PC-9 (cell line): ENCODE results near the gene TDRKH.

ENCODE experiments used
- EZH2 ChIP-seq: fragments of 200-600 bp; sonication (generic); IDR thresholded peaks from 2 replicates; pipeline ENCODE4 v1.8.0; 2017; ENCODE audit warnings: antibody characterized with exemption, low read depth
- TF ChIP-seq, protein P1 (sequence below): fragments of 200-600 bp; sonication (generic); conservative IDR thresholded peaks from 2 replicates; pipeline ENCODE4 v1.6.1; 2017; ENCODE audit warnings: mixed run types, antibody characterized with exemption, mild to moderate bottlenecking, moderate library complexity

DNA sequence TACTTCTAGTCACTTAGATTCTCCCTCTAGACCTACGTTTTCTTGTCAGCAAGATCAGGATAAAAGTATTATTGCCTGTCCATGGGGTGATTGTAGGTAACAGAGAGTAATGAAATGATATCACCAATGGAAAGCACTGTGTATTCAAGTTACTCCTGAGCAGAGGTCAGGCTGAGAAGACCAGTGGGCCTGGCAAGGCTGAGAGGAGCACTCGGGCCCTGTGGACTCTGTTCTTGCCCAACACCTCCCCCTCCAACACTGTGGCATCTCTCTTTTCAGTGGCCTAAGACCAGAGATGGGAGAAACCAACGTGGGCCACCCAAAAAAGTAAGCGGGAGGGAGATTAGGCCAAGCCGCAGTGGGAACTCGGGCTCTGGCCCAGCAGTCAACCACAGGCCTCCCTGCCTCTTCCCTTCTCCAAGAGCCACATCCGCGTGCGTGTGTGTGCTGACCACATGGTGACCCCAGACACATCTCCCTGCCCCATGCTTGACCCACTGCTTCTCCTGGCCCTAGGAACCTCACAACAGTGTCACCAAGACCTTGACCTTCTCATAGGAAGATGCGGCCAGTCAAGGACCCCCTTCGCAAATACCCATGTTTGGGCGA is 29.0 kb upstream of the TDRKH start:
- TF ChIP-seq, protein P1, sequence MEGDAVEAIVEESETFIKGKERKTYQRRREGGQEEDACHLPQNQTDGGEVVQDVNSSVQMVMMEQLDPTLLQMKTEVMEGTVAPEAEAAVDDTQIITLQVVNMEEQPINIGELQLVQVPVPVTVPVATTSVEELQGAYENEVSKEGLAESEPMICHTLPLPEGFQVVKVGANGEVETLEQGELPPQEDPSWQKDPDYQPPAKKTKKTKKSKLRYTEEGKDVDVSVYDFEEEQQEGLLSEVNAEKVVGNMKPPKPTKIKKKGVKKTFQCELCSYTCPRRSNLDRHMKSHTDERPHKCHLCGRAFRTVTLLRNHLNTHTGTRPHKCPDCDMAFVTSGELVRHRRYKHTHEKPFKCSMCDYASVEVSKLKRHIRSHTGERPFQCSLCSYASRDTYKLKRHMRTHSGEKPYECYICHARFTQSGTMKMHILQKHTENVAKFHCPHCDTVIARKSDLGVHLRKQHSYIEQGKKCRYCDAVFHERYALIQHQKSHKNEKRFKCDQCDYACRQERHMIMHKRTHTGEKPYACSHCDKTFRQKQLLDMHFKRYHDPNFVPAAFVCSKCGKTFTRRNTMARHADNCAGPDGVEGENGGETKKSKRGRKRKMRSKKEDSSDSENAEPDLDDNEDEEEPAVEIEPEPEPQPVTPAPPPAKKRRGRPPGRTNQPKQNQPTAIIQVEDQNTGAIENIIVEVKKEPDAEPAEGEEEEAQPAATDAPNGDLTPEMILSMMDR, result no peak
- TF ChIP-seq EZH2, result no peak
